A549 treated with AZD2906 at 1 μM for 4 hours (cell line): ENCODE results near the gene LAGE3. TPM values are rescaled to one million over a fixed set of nuclear protein-coding genes. Genes with fewer than 3 reads are reported as not detected.

Source experiments
- total RNA-seq: library from RNA; stranded (reverse); fragments of 200-300 nt; extraction: Qiagen RNA extraction; gene quantifications from 5 replicates; pipeline ENCODE4 v1.2.3, GENCODE V29; 2022

Gene LAGE3
- total RNA-seq = 45.3 to 75.3 TPM (median 70.4 TPM) in 5 replicates

GRCh38 chrX:154478728-154479622, at the start of gene LAGE3:
Gene LAGE3 (minus strand): TSS chrX:154479281. CDS start chrX:154478915, 366 bp downstream.

GRCh38 chrX:154515966-154516655, 37.0 kb upstream of the LAGE3 start, which contains the start of gene FAM3A:
Gene FAM3A (minus strand): TSS chrX:154516232. CDS start chrX:154515772, 460 bp downstream.

DNA sequence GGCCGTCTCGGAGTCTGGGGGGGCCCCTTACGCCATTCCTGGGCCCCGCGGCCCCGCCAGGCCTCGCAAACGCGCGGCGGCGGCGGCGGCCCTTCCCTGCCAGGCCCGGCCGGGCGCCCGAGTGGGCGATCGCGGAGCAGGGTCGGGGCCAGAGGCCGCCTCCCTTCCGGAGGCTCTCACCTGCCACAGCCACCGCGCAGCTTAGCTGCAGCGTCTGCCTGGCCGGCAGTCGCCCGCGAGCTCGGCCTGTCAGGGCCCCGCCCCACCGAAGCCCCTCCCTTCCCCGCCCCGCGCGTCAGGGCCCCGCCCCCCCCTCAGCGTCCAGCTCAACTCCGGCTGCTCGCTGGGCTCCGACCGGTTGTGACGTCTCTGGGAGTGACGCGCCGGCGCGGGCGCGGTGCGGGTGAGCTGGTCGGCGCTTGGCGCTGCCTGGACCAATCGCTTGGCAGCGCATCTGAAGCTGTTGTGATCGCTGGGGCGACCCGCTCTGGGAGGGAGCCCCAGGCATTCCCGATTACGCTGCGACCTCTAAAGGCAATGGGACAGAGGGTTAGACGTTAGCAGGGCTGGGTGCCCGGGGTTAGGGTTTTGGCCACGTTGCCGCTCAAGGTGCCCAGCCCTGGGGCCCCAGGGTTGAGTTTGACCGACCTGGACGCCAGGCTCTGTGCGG, 11.5 kb upstream of the LAGE3 start, which contains the start of gene SLC10A3:
Gene SLC10A3, minus strand, starts transcription at position 216 of the 670 bp plus-strand sequence. CDS start 1,689 bp downstream, outside the sequence.

GRCh38 chrX:154486396-154487207, 7.5 kb upstream of the LAGE3 start, which contains the start of gene UBL4A:
Gene UBL4A (minus strand): TSS chrX:154486615. CDS start chrX:154486584, 31 bp downstream.

GRCh38 chrX:154458116-154458953, 20.7 kb downstream of the LAGE3 start, which contains the start of gene PLXNA3:
Gene PLXNA3 (plus strand): TSS chrX:154458281. CDS start chrX:154460184, 1,903 bp downstream.

DNA sequence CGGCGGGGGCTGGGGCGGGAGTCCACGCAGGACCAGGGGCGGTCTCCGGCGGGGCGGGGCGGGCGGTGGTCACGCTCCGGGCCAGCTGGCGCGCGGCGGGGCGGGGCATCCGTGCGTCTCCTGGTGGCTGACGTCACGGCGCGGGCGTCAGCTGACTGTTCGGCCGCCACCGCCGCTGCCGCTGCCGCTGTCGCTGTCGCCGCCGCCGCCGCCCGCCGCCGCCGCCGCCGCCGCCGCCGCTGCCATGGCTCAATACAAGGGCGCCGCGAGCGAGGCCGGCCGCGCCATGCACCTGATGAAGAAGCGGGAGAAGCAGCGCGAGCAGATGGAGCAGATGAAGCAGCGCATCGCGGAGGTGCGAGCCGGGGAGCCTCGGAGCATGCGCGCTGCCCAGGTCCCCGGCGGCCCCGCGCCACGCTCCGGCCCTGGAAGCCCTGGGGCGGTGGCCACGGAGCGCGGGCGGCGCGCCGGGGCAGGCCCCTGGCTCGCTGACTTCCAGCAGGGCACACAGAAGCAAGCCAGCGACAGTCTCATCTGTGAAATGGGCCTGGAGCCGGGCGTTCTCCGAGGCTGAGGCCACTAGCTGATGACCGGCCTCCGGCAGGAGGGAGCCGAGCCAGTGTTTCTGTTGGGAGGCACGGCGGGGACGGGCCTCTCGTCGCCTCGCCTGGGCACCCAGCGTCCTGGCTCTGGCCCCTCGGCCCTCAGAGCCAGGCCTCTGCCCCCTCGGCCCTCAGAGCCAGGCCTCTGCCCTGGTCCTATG, 34.9 kb downstream of the LAGE3 start, which contains the start of gene FAM50A:
Gene FAM50A, plus strand, starts transcription at position 150 of the 763 bp plus-strand sequence. Its CDS starts 95 bp downstream, at position 245.

GRCh38 chrX:154436983-154437752, 41.9 kb downstream of the LAGE3 start, which contains the start of gene GDI1:
Gene GDI1 (plus strand): TSS chrX:154437154. CDS start chrX:154437255, 101 bp downstream.

GRCh38 chrX:154428176-154429171, 50.6 kb downstream of the LAGE3 start, which contains the start of gene ATP6AP1:
Gene ATP6AP1 (plus strand): TSS chrX:154428677. CDS start chrX:154428693, 16 bp downstream.

Other genes starting within 250 kb of the LAGE3 start
- gene OPN1MW3, start 221.7 kb downstream of the LAGE3 start, total RNA-seq = not detected in 5 replicates
- not detected in 5 replicates for gene TEX28, start 184.2 kb downstream of the LAGE3 start, total RNA-seq
- gene TKTL1, start 183.5 kb downstream of the LAGE3 start, total RNA-seq = 0.06 to 0.29 TPM (median 0.08 TPM) in 5 replicates
- 1,465 to 1,719 TPM (median 1,545 TPM) in 5 replicates for gene FLNA, start 104.6 kb downstream of the LAGE3 start, total RNA-seq
- 121 to 162 TPM (median 156 TPM) in 5 replicates for gene EMD, start 100.0 kb downstream of the LAGE3 start, total RNA-seq
- gene RPL10, start 80.9 kb downstream of the LAGE3 start, total RNA-seq = 5,370 to 5,663 TPM (median 5,520 TPM) in 5 replicates
- 29.4 to 31.6 TPM (median 30.7 TPM) in 5 replicates for gene DNASE1L1, start 70.0 kb downstream of the LAGE3 start, total RNA-seq
- gene TAFAZZIN, start 67.7 kb downstream of the LAGE3 start, total RNA-seq = 31.1 to 38.9 TPM (median 38.3 TPM) in 5 replicates
- 80.6 to 110 TPM (median 109 TPM) in 5 replicates for gene ATP6AP1, start 50.6 kb downstream of the LAGE3 start, total RNA-seq
- 94.0 to 113 TPM (median 102 TPM) in 5 replicates for gene GDI1, start 42.1 kb downstream of the LAGE3 start, total RNA-seq
- gene FAM50A, start 35.1 kb downstream of the LAGE3 start, total RNA-seq = 90.3 to 117 TPM (median 109 TPM) in 5 replicates
- 9.5 to 18.3 TPM (median 14.6 TPM) in 5 replicates for gene PLXNA3, start 21.0 kb downstream of the LAGE3 start, total RNA-seq
- gene UBL4A, start 7.3 kb upstream of the LAGE3 start, total RNA-seq = 69.3 to 72.8 TPM (median 70.1 TPM) in 5 replicates
- 30.3 to 43.5 TPM (median 43.0 TPM) in 5 replicates for gene SLC10A3, start 11.3 kb upstream of the LAGE3 start, total RNA-seq
- gene FAM3A, start 37.0 kb upstream of the LAGE3 start, total RNA-seq = 36.9 to 48.3 TPM (median 46.0 TPM) in 5 replicates
- 1,365 to 1,554 TPM (median 1,434 TPM) in 5 replicates for gene G6PD, start 67.6 kb upstream of the LAGE3 start, total RNA-seq
- 36.1 to 45.9 TPM (median 43.1 TPM) in 5 replicates for gene IKBKG, start 68.3 kb upstream of the LAGE3 start, total RNA-seq
- not detected in 5 replicates for gene CTAG1A, start 105.9 kb upstream of the LAGE3 start, total RNA-seq
- gene CTAG1B, start 140.0 kb upstream of the LAGE3 start, total RNA-seq = not detected in 5 replicates
- not detected in 5 replicates for gene CTAG2, start 174.3 kb upstream of the LAGE3 start, total RNA-seq